ENCODE results near the gene CNPY4.

GRCh38 chr7:100166317-100166940 lies 47.0 kb downstream of the CNPY4 start:
- TF ChIP-seq CTCF (IDR thresholded peaks at IDR 0.05; ENCODE audit: insufficient read depth, low read length) (no peak), POLR2AphosphoS5 (IDR thresholded peaks at IDR 0.05; ENCODE audit: low read depth) (no peak), REST (IDR thresholded peaks at IDR 0.05; ENCODE audit: insufficient replicate concordance, low read depth) (no peak), GABPA (IDR thresholded peaks at IDR 0.05; ENCODE audit: low read depth) (no peak), SPI1 (IDR thresholded peaks at IDR 0.05; ENCODE audit: borderline replicate concordance, low read depth) (no peak)
